Stimulated activated naive CD4-positive, alpha-beta T cell treated with Interleukin-2 at 50 U/mL for 16 hours (primary cell): ENCODE data around the gene RGS9.
A peak's percentile ranks its signal among the peaks of the same experiment; 100 is the strongest.
"Not testable (repeated sequence)": the region's sequence is repeated elsewhere in the genome, so short reads cannot be mapped to it uniquely, and the experiment has no call there.

Experiments
- DNase-seq: peaks from one replicate; lab custom pipeline; 2025; lab: John Stamatoyannopoulos, UW

Gene RGS9

DNA sequence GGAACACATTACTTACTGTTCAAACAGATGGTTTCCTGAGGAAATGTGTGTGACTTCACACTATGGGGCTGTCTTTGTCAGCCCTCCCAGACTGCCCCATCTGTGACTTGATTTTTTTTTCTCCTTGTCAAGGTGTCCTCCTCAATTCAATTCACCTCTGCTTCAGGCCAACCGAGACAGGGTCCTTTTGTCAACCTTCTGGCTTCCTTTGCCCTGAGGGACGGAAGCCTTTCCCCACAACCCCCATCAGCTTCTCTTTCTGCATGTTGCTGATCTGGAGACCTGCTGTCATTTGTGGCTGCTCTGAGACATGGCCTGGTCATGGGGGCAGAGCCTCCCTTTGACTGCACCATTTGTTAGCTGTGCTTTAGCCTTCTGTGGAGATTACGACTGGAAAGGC is 21.3 kb upstream of the RGS9 start:
- no peak for DNase-seq

- DNase-seq = not testable (repeated sequence)
These were observed 20.7 kb upstream of the RGS9 start for GRCh38 chr17:65116515-65116914.

- no peak for DNase-seq
These were observed 19.7 kb upstream of the RGS9 start for GRCh38 chr17:65117384-65118035.

DNA sequence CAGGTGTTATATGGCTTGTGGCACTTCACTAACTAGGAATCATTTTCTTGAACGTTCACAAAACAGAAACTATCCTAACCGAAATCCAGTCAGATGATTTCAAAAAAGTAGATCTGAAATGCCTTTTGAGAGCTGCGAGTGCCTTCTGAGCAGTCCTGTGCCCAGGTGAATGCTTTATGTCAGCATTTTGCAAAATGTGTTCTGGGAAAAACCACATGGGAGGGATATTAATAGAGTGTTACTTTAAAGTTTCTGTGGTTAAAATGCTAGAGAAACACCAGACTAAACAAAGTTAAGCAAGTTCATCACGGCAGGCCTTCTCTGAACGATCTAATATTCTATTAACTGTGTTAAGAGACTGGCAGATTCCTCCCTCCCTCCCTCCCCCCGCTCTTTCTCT is 15.8 kb upstream of the RGS9 start:
- DNase-seq = no peak

- DNase-seq = peak; percentile 13
These were observed 15.0 kb upstream of the RGS9 start for GRCh38 chr17:65121916-65122806.

- peak; percentile 76 for DNase-seq
These were observed 14.1 kb upstream of the RGS9 start for GRCh38 chr17:65122836-65123756.

- no peak for DNase-seq
These were observed 13.2 kb upstream of the RGS9 start for GRCh38 chr17:65123757-65124675.

DNA sequence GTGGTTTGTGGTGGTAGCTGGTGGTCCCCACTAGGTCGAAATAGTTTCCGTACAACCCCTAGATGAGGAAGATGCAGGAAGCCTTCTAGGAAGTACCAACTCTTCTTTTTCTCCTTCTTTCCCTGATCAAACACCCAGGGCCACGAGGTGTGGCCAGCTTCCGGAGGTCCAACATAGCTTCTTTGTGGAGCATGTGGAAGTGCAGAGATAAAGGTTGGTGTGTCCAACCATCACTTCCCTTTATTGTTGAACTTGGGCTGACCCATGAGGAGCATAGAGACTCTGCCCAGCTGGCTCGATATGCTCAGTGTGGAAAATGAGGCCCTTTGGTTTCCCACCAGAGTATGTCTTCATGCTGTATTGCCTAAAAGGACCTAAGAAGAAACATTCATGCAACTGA is 6.3 kb upstream of the RGS9 start:
- no peak for DNase-seq

DNA sequence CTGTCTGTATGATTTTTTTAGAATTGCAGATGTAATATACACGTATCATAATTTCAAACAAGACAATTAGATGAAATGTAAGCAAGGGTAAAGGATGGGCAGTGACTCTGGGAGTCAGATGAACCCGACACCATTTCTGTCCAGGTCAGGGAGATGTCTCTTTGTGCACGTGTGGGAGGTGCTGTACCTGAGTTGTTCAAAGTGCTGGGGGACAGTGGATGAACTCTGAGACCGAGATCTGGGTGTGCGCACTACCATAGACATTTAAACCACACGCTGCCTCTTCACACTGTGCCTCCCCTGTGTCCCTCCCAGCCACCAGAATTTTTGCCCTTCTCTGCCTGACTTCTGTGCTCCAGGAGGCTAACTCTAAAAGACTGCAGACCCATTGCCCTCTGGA is 5.9 kb upstream of the RGS9 start:
- DNase-seq = no peak

DNA sequence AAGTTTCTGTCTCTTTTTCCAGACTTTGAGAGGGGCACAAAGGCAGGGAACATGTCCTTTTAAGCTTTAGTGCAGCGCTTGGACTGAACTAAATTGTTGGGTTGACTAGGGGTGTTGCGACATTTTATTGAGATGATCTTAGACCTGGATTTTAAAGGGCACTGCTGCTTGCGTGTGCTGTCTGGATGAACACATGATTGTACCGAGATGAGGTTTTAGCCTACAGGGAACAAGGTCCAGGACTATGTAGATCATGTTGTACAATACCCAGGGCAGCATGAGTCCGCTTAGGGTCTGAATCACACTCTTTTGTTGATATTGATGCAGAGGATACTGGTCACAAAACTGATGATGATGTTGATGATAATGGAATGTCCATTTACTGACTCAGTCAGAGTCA is 5.2 kb upstream of the RGS9 start:
- DNase-seq = no peak

- DNase-seq = no peak
These were observed 3.1 kb upstream of the RGS9 start for GRCh38 chr17:65134035-65134434.

DNA sequence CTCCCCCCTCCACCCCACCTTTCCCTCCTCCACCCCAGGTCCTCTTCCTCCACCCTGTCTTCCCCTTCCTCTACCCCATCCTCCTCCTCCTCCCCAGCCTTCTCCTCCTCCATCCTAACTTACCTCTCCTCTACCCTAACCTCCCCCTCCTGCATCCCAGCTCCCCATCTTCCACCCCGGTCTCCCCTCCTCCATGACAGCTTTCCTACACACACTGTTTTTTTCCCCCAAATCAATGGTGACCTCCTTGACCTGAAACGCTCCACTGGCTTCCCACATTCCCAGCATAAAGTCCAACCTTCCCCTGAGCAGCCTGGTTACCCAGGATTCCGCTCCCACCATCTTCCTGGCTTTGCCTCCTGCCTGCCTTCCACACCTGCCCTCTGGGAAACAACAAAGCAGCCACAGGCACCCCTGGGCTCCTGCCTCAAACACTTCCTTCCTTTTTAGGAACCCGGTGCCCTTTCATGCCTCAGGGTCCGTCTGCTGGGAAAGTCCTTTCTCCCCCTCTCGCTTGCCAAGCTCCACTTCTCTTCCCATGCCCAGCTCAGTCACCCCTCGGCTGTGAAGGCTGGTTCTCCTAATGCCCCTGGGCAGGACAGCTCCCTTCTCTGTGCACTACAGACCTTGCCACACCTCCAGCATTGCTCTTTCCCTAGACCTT is 2.1 kb downstream of the RGS9 start:
- no peak for DNase-seq

GRCh38 chr17:65142247-65142646 is 5.1 kb downstream of the RGS9 start:
- DNase-seq = no peak

DNA sequence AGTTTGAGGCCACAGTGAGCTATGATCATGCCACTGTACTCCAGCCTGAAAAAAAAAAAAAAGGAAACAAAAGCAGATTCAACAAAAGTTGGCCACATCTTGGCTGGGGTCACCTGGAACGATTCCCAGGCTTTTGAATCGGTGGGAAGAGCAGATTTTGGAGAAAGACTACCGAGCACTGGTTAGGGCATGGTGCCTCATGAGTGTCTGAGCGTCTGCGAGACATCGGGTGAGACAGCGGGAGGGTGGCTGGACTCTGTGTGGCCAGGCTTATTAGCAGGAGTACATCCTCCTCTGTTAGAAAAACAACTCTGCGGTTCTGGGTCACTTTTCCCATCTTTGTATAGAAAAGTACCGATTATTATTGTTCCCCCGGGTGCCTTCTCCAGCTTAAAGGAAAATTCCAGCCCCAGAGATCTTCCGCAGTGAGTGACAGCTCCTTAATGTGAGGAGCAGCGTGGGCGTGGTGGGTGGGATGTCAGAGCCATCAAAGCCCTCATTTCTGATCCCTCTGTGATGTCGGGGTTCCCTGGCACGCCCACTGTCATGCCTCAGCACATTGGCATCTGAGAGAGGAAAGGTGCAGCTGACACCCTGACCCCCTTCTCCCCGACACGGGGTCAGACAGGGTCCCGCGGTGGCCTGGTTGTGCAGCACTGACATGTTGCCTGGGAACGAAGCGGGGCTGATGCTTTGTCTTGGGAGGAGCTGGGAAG is 6.9 kb downstream of the RGS9 start:
- DNase-seq = no peak

DNA sequence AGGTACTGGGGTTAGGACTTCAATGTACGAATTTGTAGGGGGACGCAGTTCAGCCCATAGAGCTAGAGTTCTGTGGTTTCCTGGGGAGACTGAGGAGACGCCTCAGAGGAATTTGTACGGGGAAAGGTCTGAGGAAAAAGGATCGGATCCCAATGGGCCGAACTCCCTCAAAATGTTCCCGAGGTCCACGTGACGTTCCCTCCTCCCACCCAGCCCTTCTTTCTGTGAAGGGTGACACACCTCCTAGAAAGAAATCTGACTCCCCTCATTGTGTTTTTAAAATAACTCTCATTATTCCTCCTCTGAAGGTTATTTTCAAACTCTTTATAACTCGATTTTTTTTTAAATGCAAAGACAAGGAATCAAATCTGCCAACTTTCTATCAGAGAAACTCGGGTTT is 8.6 kb downstream of the RGS9 start:
- DNase-seq = no peak

DNA sequence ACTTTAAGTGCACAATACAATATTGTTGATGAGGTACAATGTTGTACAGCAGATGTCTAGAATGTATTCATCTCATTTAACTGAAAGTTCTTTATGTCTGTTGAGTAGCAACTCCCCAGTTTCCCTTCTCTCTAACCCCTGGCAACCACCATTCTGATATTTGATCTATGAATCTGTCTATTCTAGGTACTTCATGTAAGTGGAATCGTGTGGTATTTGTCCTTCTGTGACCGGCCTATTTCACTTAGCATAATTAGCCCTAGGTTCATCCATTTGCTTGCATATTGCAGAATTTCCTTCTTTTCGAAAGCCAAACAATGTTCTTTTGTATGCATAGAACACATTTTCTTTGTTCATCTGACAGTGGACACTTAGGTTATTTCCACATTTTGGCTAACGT is 10.8 kb downstream of the RGS9 start:
- no peak for DNase-seq

GRCh38 chr17:65154770-65155589 is 17.8 kb downstream of the RGS9 start:
- DNase-seq = no peak

GRCh38 chr17:65155622-65156021 is 18.5 kb downstream of the RGS9 start:
- DNase-seq = no peak

- no peak for DNase-seq
These were observed 19.1 kb downstream of the RGS9 start for GRCh38 chr17:65156185-65156834.
